H1 (cell line): ENCODE results near the gene CEBPB. TPM values are rescaled to one million over a fixed set of nuclear protein-coding genes. Genes with fewer than 3 reads are reported as not detected.

ENCODE experiments used
- CTCF ChIA-PET: fragments of 300-600 bp; sonication (Branson Sonifier 250); formaldehyde crosslinking; loops from one replicate; lab custom pipeline; 2021; ENCODE audit not compliant: partially characterized antibody; lab: Charles Lee
- POLR2A ChIA-PET: fragments of 300-600 bp; sonication (Branson Sonifier 250); formaldehyde crosslinking; loops from one replicate; lab custom pipeline; 2021; ENCODE audit warnings: inconsistent platforms; ENCODE audit not compliant: partially characterized antibody; lab: Charles Lee
- DNase-seq, 2 experiments: peaks; one replicate each; pipeline versions ENCODE4 v3.0.0 to v3.0.0-alpha.2; 2010 to 2022; ENCODE audit warnings: low spot score in 2 of 2, low read depth in 1 of 2, mixed read lengths in 1 of 2
- FAIRE-seq: peaks from 2 replicates; lab custom pipeline; 2011; peaks lifted over from hg19 to GRCh38; lab: Jason Lieb, UNC
- H2AFZ ChIP-seq: 2 replicates; pipeline ENCODE4 v1.8.1; 2012; ENCODE audit warnings: low read length, inconsistent platforms
- H2AK5ac ChIP-seq: 2 replicates; pipeline ENCODE4 v1.6.1; 2013; ENCODE audit warnings: low read depth, low read length
- H2BK120ac ChIP-seq: replicated peaks from 2 replicates; pipeline ENCODE3; 2013; ENCODE audit warnings: low read depth, low read length, inconsistent platforms
- H2BK12ac ChIP-seq: 2 replicates; pipeline ENCODE4 v1.6.1; 2013; ENCODE audit warnings: low read depth, low read length
- H2BK15ac ChIP-seq: 2 replicates; pipeline ENCODE4 v1.6.1; 2013; ENCODE audit warnings: low read length
- H2BK20ac ChIP-seq: 2 replicates; pipeline ENCODE4 v1.6.1; 2013; ENCODE audit warnings: low read length
- H2BK5ac ChIP-seq: 2 replicates; pipeline ENCODE4 v1.6.1; 2013; ENCODE audit warnings: low read depth, low read length
- H3K14ac ChIP-seq: 2 replicates; pipeline ENCODE4 v1.6.1; 2013; ENCODE audit warnings: inconsistent platforms; ENCODE audit not compliant: insufficient read length
- H3K18ac ChIP-seq: 2 replicates; pipeline ENCODE4 v1.6.1; 2013; ENCODE audit warnings: low read length; ENCODE audit errors: extremely low read depth
- H3K23ac ChIP-seq: 2 replicates; pipeline ENCODE4 v1.6.1; 2013; ENCODE audit warnings: inconsistent platforms; ENCODE audit not compliant: insufficient read length
- H3K23me2 ChIP-seq: 2 replicates; pipeline ENCODE4 v1.6.1; 2013; ENCODE audit warnings: low read depth, low read length
- H3K27ac ChIP-seq: 2 replicates; pipeline ENCODE4 v1.6.1; 2011; ENCODE audit warnings: low read depth, low read length, inconsistent platforms
- H3K27me3 ChIP-seq, 4 experiments: replicated peaks in 1 of 4; 1 replicate in 1 of 4; 2 replicates in 3 of 4; pipeline versions ENCODE4 v1.6.1 to v1.8.1; 2011 to 2013; ENCODE audit warnings: low read length in 3 of 4, mild to moderate bottlenecking in 3 of 4, inconsistent platforms in 2 of 4, mixed read lengths in 2 of 4, moderate library complexity in 1 of 4; ENCODE audit not compliant: control insufficient read depth in 3 of 4, insufficient read depth in 3 of 4; ENCODE audit errors: extremely low read depth in 1 of 4
- H3K36me3 ChIP-seq, 4 experiments: 2 replicates each; pipeline versions ENCODE4 v1.6.1 to v1.8.1; 2011 to 2013; ENCODE audit warnings: mild to moderate bottlenecking in 4 of 4, low read length in 3 of 4, moderate library complexity in 2 of 4, control low read depth in 1 of 4, inconsistent platforms in 1 of 4; ENCODE audit not compliant: insufficient read depth in 4 of 4, control insufficient read depth in 2 of 4
- H3K4ac ChIP-seq: replicated peaks from 2 replicates; pipeline ENCODE3; 2013; ENCODE audit warnings: low read length, low read depth, mixed read lengths, inconsistent platforms; ENCODE audit not compliant: insufficient read length
- H3K4me1 ChIP-seq, 4 experiments: replicated peaks in 1 of 4; 1 replicate in 1 of 4; 2 replicates in 3 of 4; pipeline versions ENCODE4 v1.6.1 to v1.8.1; 2011 to 2013; ENCODE audit warnings: low read length in 3 of 4, inconsistent platforms in 2 of 4, mixed read lengths in 1 of 4; ENCODE audit not compliant: insufficient read depth in 4 of 4, control insufficient read depth in 3 of 4
- H3K4me2 ChIP-seq, 2 experiments: 2 replicates each; pipeline versions ENCODE4 v1.6.1 to v1.8.1; 2011 to 2013; ENCODE audit warnings: low read depth in 2 of 2, low read length in 2 of 2, control low read depth in 1 of 2, inconsistent platforms in 1 of 2, mild to moderate bottlenecking in 1 of 2; ENCODE audit not compliant: insufficient read depth in 1 of 2
- H3K4me3 ChIP-seq, 4 experiments: fragments of 200-600, 300-600 bp in 1 of 4; sonication (generic), shearing (Covaris generic), sonication (Bioruptor Twin) in 1 of 4; 2 replicates each; pipeline versions ENCODE4 v1.5.1 to v1.8.1; 2011 to 2016; ENCODE audit warnings: low read length in 4 of 4, low read depth in 3 of 4, control low read depth in 2 of 4, inconsistent platforms in 2 of 4, mild to moderate bottlenecking in 2 of 4, mixed read lengths in 1 of 4, moderate library complexity in 1 of 4; ENCODE audit not compliant: insufficient read depth in 2 of 4; ENCODE audit errors: extremely low read depth in 1 of 4
- H3K56ac ChIP-seq: replicated peaks from 2 replicates; pipeline ENCODE3; 2013; ENCODE audit warnings: low read depth, mild to moderate bottlenecking, mixed read lengths, low read length, inconsistent platforms; ENCODE audit not compliant: insufficient read length
- H3K79me1 ChIP-seq: 2 replicates; pipeline ENCODE4 v1.6.1; 2013; ENCODE audit warnings: low read depth, low read length, control low read depth
- H3K79me2 ChIP-seq, 2 experiments: 2 replicates each; pipeline versions ENCODE4 v1.6.1 to v1.8.1; 2012 to 2013; ENCODE audit warnings: low read length in 2 of 2, mild to moderate bottlenecking in 2 of 2, inconsistent platforms in 1 of 2; ENCODE audit not compliant: insufficient read depth in 2 of 2, control insufficient read depth in 1 of 2
- H3K9ac ChIP-seq, 4 experiments: replicated peaks in 1 of 4; 1 replicate in 1 of 4; 2 replicates in 3 of 4; pipeline versions ENCODE4 v1.6.1 to v1.8.1; 2011 to 2013; ENCODE audit warnings: low read depth in 3 of 4, low read length in 3 of 4, control low read depth in 2 of 4, mild to moderate bottlenecking in 2 of 4, moderate library complexity in 2 of 4, inconsistent platforms in 1 of 4; ENCODE audit errors: extremely low read depth in 1 of 4
- H3K9me3 ChIP-seq, 2 experiments: 2 replicates each; pipeline versions ENCODE4 v1.6.1 to v1.8.1; 2012 to 2013; ENCODE audit warnings: mild to moderate bottlenecking in 2 of 2, moderate library complexity in 2 of 2, control low read depth in 1 of 2, inconsistent platforms in 1 of 2, low read depth in 1 of 2, low read length in 1 of 2, mixed read lengths in 1 of 2; ENCODE audit not compliant: insufficient read depth in 2 of 2
- H4K20me1 ChIP-seq, 2 experiments: replicated peaks in 1 of 2; 2 replicates each; pipeline versions ENCODE3 to v1.8.1; 2011 to 2013; ENCODE audit warnings: inconsistent platforms in 2 of 2, low read length in 2 of 2, mild to moderate bottlenecking in 1 of 2; ENCODE audit not compliant: insufficient read depth in 2 of 2, control insufficient read depth in 1 of 2
- H4K5ac ChIP-seq: 2 replicates; pipeline ENCODE4 v1.6.1; 2013; ENCODE audit warnings: low read length, low read depth, mixed read lengths, inconsistent platforms; ENCODE audit not compliant: insufficient read length
- H4K8ac ChIP-seq: 2 replicates; pipeline ENCODE4 v1.8.0; 2013; ENCODE audit warnings: mild to moderate bottlenecking, moderate library complexity, low read length, inconsistent platforms; ENCODE audit not compliant: insufficient read depth; ENCODE audit errors: extremely low read depth
- H4K91ac ChIP-seq: replicated peaks from 2 replicates; pipeline ENCODE3; 2013; ENCODE audit warnings: low read length, mixed read lengths, inconsistent platforms; ENCODE audit not compliant: insufficient read length
- CHD1 ChIP-seq: IDR thresholded peaks from 2 replicates; pipeline ENCODE4 v1.6.1; 2012; ENCODE audit warnings: low read depth, low read length, improper control_type of control experiment
- CTBP2 ChIP-seq: IDR thresholded peaks from 2 replicates; pipeline ENCODE4 v1.7.0; 2011; ENCODE audit warnings: borderline replicate concordance, mild to moderate bottlenecking, moderate library complexity, mixed read lengths, low read length; ENCODE audit not compliant: insufficient read depth, insufficient read length
- GABPA ChIP-seq: IDR thresholded peaks from 2 replicates; pipeline ENCODE4 v1.6.1; 2011; ENCODE audit warnings: mild to moderate bottlenecking, low read length, moderate library complexity, borderline replicate concordance; ENCODE audit not compliant: insufficient read depth
- HDAC2 ChIP-seq, 2 experiments: fragments of 300-600 bp in 1 of 2; sonication (generic) in 1 of 2; IDR thresholded peaks; 2 replicates each; pipeline ENCODE4 v1.6.1; 2011 to 2012; ENCODE audit warnings: low read depth in 2 of 2, low read length in 2 of 2, mild to moderate bottlenecking in 2 of 2, moderate library complexity in 2 of 2, borderline replicate concordance in 1 of 2, inconsistent platforms in 1 of 2
- HDAC6 ChIP-seq: IDR thresholded peaks from one replicate; pipeline ENCODE4 v1.7.1; 2012; ENCODE audit warnings: low read depth, mild to moderate bottlenecking, inconsistent platforms, low read length, moderate library complexity
- POLR2A ChIP-seq, 2 experiments: IDR thresholded peaks; 1 replicate in 1 of 2; 2 replicates in 1 of 2; pipeline ENCODE4 v1.6.1; 2011; ENCODE audit warnings: low read depth in 2 of 2, low read length in 2 of 2, mild to moderate bottlenecking in 2 of 2; ENCODE audit errors: control extremely low read depth in 1 of 2
- POU5F1 ChIP-seq: IDR thresholded peaks from 2 replicates; pipeline ENCODE4 v1.6.1; 2011; ENCODE audit warnings: low read depth, mild to moderate bottlenecking, low read length, moderate library complexity
- SP4 ChIP-seq: IDR thresholded peaks from 2 replicates; pipeline ENCODE4 v1.6.1; 2012; ENCODE audit warnings: low read length, inconsistent platforms
- TAF7 ChIP-seq: optimal IDR thresholded peaks from 2 replicates; pipeline ENCODE3; 2011; ENCODE audit warnings: low read depth, mild to moderate bottlenecking, inconsistent platforms, low read length, moderate library complexity, borderline replicate concordance
- WGBS, 2 experiments: shearing (Covaris generic) in 1 of 2; methylation state at CpG; one replicate each; pipeline versions ENCODE4 v1.1.6 to v1.1.7; 2013 to 2015; ENCODE audit warnings: low lambda C conversion rate in 2 of 2, mixed read lengths in 2 of 2, inconsistent platforms in 1 of 2, low coverage in 1 of 2, missing lambda C conversion rate in 1 of 2; ENCODE audit not compliant: insufficient replicate concordance in 2 of 2, insufficient coverage in 1 of 2, insufficient read length in 1 of 2; ENCODE audit errors: extremely low coverage in 1 of 2, missing lambda C conversion rate in 1 of 2; 5-methylcytosine and 5-hydroxymethylcytosine counted together
- polyA plus RNA-seq, 7 experiments: library from polyadenylated mRNA; depleted of rRNA in 3 of 7; stranded (reverse) in 5 of 7; unstranded in 2 of 7; fragments of >200 nt in 5 of 7; fragments of 200-250 nt in 2 of 7; gene quantifications; 1 replicate in 5 of 7; 2 replicates in 1 of 7; 4 replicates in 1 of 7; pipeline versions ENCODE4 v1.2.1 to v1.2.3, GENCODE V29; 2011 to 2013; ENCODE audit warnings: missing spikeins in 2 of 7, mixed read lengths in 2 of 7
- total RNA-seq: library from RNA; stranded (reverse); fragmentation: NEBNext Ultra II Directional; extraction: Animal tissue kit (Norgen Biotek cat#: 25700); gene quantifications from 2 replicates; pipeline ENCODE4 v1.2.1, GENCODE V29; 2021

The CEBPB gene
- total and polyA plus RNA-seq, 2 of the 8 experiments (the other 6 are each of a cell fraction or from before 2014, with no cell fraction given) = 7.1 to 24.1 TPM

GRCh38 chr20:50149481-50150254 lies 41.0 kb upstream of the CEBPB start:
- no peak for FAIRE-seq
- Histone ChIP-seq H2AK5ac (no peak overlapping the region; the same call in 1 of the 2 replicates), H3K4me1 (peaks cover 12 to 36% (median 21%) of the 10 kb centered on the region in 4 experiments), H3K4ac (no peak overlapping the region), H4K20me1 (peaks cover 7 to 24% of the 10 kb centered on the region in 2 experiments), H3K36me3 (peaks cover 0 to 13% (median 0%) of the 10 kb centered on the region in 4 experiments; a peak in 2 of 8 replicates), H4K8ac (no peak overlapping the region), H3K9ac (no peak overlapping the region), H2BK120ac (no peak overlapping the region), H2BK12ac (no peak overlapping the region), H2BK5ac (0 out of 2 replicates have a peak overlapping the region, but pooled peaks have one; percentile 44), H4K5ac (no peak overlapping the region), H3K18ac (no peak overlapping the region), H3K4me3 (no peak overlapping the region), H3K4me2 (no peak overlapping the region), H3K79me2 (peaks cover 0 to 69% of the 10 kb centered on the region in 2 experiments; a peak in 2 of 4 replicates), H3K23me2 (peaks cover 11% of the 10 kb centered on the region; the same call in 1 of the 2 replicates), H3K56ac (no peak overlapping the region), H3K23ac (no peak overlapping the region), H3K27ac (no peak overlapping the region), H3K14ac (no peak overlapping the region), H4K91ac (no peak overlapping the region), H2BK20ac (no peak overlapping the region), H2BK15ac (no peak overlapping the region), H3K27me3 (peaks cover 0 to 3% (median under 1%) of the 10 kb centered on the region in 4 experiments; a peak in 1 of 7 replicates), H3K9me3 (no peaks in the 10 kb centered on the region), H3K79me1 (peaks cover 27% of the 10 kb centered on the region), H2AFZ (no peak overlapping the region)
- 94% methylated on average over 16 of the region's 16 CpGs; no CpG with 5 or more reads in 1 of the 2 experiments for WGBS, 2 experiments
- CTCF ChIA-PET = interaction anchor here (0.6 to 8.5 kb wide), 11 partner anchors 15 to 827 kb away, joined by 3 to 141 read pairs (median 6); no protein-coding TSS in a partner anchor
- POLR2A ChIA-PET = interaction anchor here (0.7 to 2.1 kb wide), 5 partner anchors 17 to 103 kb away, joined by 3 to 6 read pairs (median 3); no protein-coding TSS in a partner anchor
- no peak for DNase-seq
- no peak for TF ChIP-seq POLR2A (IDR thresholded peaks at IDR 0.05; ENCODE audit: control extremely low read depth in 1 of 2, low read depth in 2 of 2, low read length in 2 of 2)
- no peak for TF ChIP-seq GABPA
- TF ChIP-seq CTBP2 = no peak
- no peak for TF ChIP-seq POU5F1
- no peak for TF ChIP-seq SP4
- TF ChIP-seq TAF7 = no peak
- TF ChIP-seq HDAC6 = no peak
- no peak for TF ChIP-seq HDAC2 (IDR thresholded peaks at IDR 0.05; ENCODE audit: borderline replicate concordance in 1 of 2, low read depth in 2 of 2, low read length in 2 of 2)
- no peak for TF ChIP-seq CHD1
